ENCODE data around the gene ANKS1B. TPM values are rescaled to one million over a fixed set of nuclear protein-coding genes. Genes with fewer than 3 reads are reported as not detected.

ANKS1B gene
- total RNA-seq, 4 donors from 2014 or later: 1.5 to 5.5 (median 4.4) TPM

DNA sequence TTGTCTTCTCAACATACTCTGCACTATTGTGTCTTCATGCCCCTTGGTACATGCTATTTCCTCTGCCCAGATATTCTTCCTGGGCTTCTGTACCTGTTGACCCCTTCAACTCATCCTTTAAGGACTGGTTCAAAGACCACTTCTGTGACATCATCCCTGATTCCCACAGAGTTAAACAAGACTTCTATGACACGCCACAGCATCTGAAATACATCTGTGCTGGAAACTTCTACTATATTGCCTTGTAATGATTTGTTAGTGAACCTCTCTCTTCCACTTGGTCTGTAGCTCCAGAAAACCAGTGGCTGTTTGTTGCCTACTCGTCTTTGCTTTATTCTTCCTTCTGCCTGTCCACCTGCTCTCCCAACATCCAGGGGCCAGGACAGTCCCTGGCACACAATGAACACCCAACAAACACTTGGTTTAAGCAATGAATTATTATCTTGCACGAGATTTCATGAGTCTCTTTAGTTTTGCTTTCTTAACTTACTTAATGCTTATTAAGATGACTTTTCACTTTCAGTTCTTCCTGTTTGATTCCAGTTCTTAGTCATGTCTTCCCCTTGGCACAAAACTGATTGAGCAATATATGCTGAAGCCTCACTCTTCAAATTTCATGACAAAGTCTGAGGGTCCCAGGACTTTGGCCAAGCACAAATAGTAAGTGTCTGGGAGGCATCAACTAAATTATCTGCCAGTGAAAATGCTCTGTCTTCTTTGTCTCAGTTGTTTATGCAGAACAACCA lies 853.8 kb downstream of the ANKS1B start:
- DNase-seq (ENCODE audit: low spot score in 2 of 2): no peak
- TF ChIP-seq, protein P1, sequence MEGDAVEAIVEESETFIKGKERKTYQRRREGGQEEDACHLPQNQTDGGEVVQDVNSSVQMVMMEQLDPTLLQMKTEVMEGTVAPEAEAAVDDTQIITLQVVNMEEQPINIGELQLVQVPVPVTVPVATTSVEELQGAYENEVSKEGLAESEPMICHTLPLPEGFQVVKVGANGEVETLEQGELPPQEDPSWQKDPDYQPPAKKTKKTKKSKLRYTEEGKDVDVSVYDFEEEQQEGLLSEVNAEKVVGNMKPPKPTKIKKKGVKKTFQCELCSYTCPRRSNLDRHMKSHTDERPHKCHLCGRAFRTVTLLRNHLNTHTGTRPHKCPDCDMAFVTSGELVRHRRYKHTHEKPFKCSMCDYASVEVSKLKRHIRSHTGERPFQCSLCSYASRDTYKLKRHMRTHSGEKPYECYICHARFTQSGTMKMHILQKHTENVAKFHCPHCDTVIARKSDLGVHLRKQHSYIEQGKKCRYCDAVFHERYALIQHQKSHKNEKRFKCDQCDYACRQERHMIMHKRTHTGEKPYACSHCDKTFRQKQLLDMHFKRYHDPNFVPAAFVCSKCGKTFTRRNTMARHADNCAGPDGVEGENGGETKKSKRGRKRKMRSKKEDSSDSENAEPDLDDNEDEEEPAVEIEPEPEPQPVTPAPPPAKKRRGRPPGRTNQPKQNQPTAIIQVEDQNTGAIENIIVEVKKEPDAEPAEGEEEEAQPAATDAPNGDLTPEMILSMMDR (IDR thresholded peaks at IDR 0.05): no peak
- intact Hi-C loops (cut with DNase I; ENCODE audit: low total_unique reads): no loop called here
- no peak overlapping the region for H3K4me3 ChIP-seq (ENCODE audit: low read depth, poor library complexity, severe bottlenecking)
- 43 to 45% methylated on average over 3 of the region's 3 CpGs for WGBS, 2 donors

DNA sequence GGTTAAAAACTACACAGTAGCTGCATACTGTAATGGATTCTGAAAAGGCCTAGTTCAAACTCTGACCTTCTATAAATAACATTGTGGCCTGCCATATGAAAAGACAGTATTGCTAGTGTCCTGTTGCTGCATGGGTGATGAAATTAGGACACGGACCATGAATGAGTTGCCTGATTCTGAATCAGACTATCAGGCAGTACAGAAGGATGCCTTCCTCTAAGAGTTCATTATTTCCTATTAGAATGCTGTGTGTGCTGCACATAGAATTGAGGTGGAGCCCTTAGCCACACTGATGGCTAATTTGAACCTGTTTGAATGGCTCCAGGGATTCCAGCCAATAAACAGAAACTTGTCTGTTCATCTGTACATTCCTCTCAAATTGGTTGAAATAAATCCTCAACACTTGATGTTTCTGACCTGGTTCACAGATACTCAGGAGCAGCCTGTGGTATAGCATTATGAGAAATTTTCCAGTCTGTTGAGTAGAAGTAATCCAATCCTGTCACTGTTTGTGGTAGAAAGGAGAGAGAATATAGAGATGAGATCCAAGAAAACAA lies 856.4 kb downstream of the ANKS1B start:
- no peak for DNase-seq (ENCODE audit: low spot score in 2 of 2)
- 44 to 94% methylated on average over 1 of the region's 1 CpG for WGBS, 2 donors
- H3K4me3 ChIP-seq (ENCODE audit: low read depth, poor library complexity, severe bottlenecking): no peak overlapping the region
- intact Hi-C loops (cut with DNase I; ENCODE audit: low total_unique reads): no loop called here
- TF ChIP-seq, protein P1 (IDR thresholded peaks at IDR 0.05): no peak
- TF ChIP-seq POLR2A (IDR thresholded peaks at IDR 0.05): no peak

GRCh38 chr12:99122959-99123358 lies 861.8 kb downstream of the ANKS1B start:
- no peak for TF ChIP-seq POLR2A (IDR thresholded peaks at IDR 0.05)
- TF ChIP-seq, protein P1 (IDR thresholded peaks at IDR 0.05): no peak
- intact Hi-C loops (cut with DNase I; ENCODE audit: low total_unique reads): no loop called here
- H3K4me3 ChIP-seq (ENCODE audit: low read depth, poor library complexity, severe bottlenecking): no peak overlapping the region
- WGBS, 2 donors: 30 to 54% methylated on average over 2 of the region's 2 CpGs
- no peak for DNase-seq (ENCODE audit: low spot score in 2 of 2)

DNA sequence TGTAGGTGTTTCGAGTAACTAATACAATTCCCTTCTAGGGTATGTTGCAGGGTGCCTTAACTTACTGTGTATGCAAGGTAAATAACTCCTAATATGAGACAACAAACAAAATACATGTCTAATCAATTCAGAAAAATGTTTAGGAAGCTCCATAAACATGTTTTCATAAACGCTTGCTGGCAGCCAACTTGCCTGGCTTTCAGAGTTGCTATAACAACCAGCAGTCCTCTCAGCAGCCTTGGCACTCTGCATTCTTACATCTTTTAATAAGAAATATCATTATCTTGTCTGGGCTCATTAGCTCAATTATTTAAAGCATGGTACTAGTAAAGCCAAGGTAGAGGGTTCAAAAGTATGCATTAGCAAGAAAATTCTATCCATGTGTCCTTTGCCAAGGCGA lies 862.2 kb downstream of the ANKS1B start:
- no peak overlapping the region for H3K4me3 ChIP-seq (ENCODE audit: low read depth, poor library complexity, severe bottlenecking)
- TF ChIP-seq POLR2A (IDR thresholded peaks at IDR 0.05): no peak
- TF ChIP-seq, protein P1 (IDR thresholded peaks at IDR 0.05): no peak
- intact Hi-C loops (cut with DNase I; ENCODE audit: low total_unique reads): no loop called here
- 80 to 81% methylated on average over 3 of the region's 3 CpGs for WGBS, 2 donors
- no peak for DNase-seq (ENCODE audit: low spot score in 2 of 2)

DNA sequence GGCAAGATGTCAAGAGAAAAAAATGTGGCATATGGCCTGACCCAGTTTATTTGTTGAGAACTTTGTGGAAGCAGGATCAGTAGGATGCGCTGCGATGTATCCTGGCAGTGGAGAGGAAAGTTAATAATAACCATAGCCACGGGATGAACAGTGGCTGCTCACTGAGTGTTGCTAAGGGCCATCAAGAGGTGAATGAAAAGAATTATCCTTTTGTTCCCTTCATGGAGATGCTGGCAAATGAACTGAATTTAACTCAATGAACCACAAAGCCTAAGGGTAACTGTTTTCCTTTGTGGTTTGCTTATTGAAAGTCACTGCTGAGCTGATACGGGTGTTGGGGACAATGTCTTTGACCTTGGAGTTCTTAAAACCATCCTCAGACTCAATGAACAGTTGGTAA lies 863.2 kb downstream of the ANKS1B start:
- intact Hi-C loops (cut with DNase I; ENCODE audit: low total_unique reads): no loop called here
- H3K4me3 ChIP-seq (ENCODE audit: low read depth, poor library complexity, severe bottlenecking): no peak overlapping the region
- TF ChIP-seq POLR2A (IDR thresholded peaks at IDR 0.05): no peak
- TF ChIP-seq, protein P1 (IDR thresholded peaks at IDR 0.05): no peak
- no peak for DNase-seq (ENCODE audit: low spot score in 2 of 2)
- WGBS, 2 donors: 76 to 82% methylated on average over 4 of the region's 4 CpGs
